ENCODE results near the gene DPAGT1.

DPAGT1 gene

GRCh38 chr11:119057000-119057769 lies 44.5 kb downstream of the DPAGT1 start, which contains the start of gene HYOU1:
Gene HYOU1 (minus strand): TSS chr11:119057205. CDS start chr11:119056160, 1,045 bp downstream.
- peak; percentile 97 for DNase-seq (ENCODE audit: low spot score)

DNA sequence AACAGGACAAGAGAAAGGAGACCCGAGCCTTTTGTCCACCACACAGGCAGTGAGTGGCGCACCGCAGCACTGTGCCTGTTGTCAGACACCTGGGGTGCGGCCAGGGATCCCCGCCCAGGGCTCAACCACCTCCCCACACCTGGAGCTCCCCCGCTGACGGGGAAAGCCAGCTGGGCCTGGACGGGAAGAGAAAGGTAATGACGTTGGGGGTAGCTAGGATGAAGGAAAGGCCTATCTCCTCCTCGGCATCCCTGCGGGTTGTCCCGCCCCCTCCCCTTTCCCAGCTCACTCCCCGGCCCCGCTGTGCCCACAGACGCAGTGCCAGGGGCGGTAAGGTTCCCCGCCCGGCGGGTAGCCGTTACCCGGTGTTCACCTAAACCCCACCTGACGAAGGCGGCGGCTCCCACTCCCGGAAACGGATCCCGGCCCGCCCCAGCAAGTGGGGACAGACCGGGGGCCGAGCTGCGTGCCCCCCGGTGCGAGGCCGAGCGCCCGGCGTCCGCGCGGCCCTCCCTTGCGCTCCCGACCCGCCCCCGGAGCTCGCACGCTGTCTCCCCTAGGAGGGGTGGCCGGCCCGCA lies 45.1 kb downstream of the DPAGT1 start:
- no peak for DNase-seq (ENCODE audit: low spot score)

GRCh38 chr11:119055901-119056300 lies 45.8 kb downstream of the DPAGT1 start:
- peak; percentile 57 for DNase-seq (ENCODE audit: low spot score)

GRCh38 chr11:119054418-119054817 lies 47.2 kb downstream of the DPAGT1 start:
- no peak for DNase-seq (ENCODE audit: low spot score)

DNA sequence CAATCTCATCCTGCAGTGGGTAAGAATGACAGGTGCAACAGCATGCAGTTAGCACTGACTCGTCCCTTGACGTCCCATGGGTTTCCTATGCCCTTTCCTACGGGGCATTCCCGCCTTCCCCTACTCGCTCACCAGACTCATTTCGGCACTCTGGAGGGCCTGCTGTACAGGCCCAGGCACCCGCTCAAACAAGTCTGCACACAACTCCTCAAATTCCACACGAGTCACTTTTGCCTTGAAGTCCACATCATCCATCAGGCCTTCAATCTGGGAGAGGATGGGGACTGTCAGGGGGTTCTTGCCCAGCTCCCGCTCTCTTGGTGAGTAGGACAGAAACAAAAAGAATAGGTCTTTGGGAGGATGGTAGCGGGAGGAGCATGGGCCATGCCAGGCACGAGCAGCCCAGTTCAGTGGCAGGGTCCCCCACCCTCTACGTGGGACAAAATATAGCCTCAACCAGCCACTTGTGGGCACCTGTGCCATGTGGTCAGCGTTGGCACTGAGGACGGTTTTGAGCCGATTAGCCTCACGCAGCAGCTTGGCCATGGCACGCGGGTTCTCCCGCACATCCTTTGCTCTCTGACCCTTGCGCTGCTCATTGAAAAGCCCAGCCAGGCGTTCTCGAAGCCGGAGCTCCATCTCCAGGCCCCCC lies 49.4 kb downstream of the DPAGT1 start:
- DNase-seq (ENCODE audit: low spot score): no peak

DNA sequence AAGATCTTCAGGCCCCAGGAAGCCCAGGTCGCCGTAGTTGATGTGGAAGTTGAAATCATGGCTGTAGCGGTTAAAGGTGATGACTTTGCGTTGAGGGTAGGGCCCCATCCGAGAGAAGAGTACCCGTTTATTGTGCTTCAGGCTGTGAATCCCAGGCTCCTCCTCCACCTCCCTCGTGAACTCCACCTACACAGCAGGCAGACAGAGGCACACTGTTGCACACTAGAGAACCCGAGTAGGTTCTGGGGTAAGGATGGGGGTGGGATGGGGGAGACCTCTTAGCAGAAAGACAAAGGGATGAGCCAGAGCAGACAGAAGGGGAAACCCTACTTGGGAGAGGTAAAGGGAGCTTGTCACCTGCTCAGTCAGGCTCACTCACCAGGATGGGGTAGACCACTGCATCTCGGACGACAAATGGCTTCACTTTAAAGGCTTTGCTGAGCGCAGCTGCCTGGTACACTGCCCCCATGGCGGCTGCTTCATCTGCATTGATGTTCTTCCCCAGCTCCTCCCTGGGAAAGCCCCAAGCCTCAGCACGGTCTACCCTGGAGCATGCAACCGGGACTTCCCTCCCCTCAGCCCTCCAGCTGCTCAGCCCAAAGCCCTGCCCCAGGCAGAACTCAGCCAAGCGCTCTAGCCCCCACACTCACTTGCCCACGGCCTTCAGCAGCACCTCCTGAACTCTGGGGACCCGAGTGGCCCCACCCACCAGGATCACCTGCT lies 50.1 kb downstream of the DPAGT1 start:
- DNase-seq (ENCODE audit: low spot score): no peak

DNA sequence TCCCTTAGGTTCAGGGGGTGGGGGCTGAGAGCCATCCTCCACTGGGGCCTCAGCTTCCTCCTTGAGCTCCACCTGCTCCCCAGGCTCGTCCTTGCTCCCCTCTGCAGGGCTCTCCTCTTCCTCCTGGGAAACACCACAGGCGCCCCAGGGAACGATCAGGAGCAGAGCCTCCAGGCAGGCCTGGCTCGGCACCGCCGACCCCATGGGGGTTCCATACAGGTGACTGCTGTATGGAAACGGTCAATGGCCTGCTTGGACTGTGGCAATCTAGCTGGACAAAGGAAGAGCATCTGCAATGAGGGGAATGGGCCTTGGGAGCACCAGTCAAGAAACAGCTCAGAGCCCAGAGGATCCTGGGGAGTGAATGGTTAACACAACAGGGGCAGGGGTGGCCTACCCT lies 52.6 kb downstream of the DPAGT1 start:
- no peak for DNase-seq (ENCODE audit: low spot score)

DNA sequence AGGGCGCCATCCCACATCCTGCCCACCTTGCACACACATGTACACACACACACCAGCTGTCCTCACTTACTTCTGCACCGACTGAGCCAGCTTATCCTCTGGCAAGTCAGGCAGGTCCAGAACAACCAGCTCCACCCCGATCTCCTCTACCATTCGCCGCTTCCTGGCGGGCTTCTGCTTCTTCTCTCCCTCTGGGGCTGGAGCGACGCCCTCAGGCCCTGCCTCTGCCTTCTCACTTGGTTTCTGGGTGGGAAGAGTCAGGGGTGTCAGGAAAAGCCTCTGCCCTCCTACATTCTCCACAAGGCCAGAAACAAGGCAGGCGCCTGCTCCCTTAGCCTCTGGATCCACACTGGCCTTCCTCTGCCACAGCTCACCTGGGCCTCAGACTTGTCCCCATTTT lies 53.0 kb downstream of the DPAGT1 start:
- no peak for DNase-seq (ENCODE audit: low spot score)

GRCh38 chr11:119047205-119047604 lies 54.4 kb downstream of the DPAGT1 start:
- no peak for DNase-seq (ENCODE audit: low spot score)
